ENCODE results near the gene FZD7.

The FZD7 gene

DNA sequence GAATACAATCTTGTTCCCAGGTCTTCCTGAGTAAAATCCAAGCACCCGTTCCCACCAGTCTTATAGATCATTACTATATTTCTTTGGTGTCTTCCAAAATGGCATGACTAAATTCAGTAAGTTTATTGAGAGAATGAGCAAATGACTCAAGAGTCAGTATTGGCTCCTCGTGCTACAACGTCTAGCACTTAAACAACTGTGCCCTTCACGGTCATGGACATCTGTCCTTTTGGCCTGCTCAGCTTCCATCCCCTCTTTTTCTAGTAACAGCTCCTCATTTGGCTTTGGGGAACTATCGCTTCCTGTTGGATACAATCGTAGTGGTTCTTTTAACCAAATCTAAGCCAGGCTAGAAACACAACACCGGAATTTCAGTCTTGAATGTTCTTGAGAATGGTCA, 24.1 kb upstream of the FZD7 start:
- DNase-seq (ENCODE audit: low spot score): no peak
- H3K27ac ChIP-seq: no peak overlapping the region
- H3K4me3 ChIP-seq: no peak overlapping the region
- TF ChIP-seq CTCF (IDR thresholded peaks at IDR 0.05): no peak

DNA sequence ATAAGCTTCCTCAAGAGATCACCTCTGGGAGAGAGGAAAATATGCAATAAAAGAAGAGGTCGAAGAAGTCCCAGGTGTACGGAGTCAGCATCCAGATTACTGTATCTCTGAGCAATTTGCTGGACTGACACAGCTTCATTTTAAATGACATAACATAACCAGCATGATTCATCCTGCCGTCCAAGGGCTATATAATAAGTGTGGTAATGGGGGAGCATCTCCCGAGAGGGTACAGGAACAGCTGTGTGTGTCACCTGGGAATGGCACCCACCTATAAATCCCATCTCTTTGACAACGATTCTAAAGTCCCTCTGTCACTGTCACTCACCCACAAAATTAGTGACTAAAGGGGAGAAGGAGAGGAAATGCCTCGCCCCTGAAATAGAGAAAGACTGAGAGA, 19.3 kb upstream of the FZD7 start:
- DNase-seq (ENCODE audit: low spot score): no peak
- no peak for TF ChIP-seq CTCF (IDR thresholded peaks at IDR 0.05)
- H3K4me3 ChIP-seq: no peak overlapping the region
- no peak overlapping the region for H3K27ac ChIP-seq

DNA sequence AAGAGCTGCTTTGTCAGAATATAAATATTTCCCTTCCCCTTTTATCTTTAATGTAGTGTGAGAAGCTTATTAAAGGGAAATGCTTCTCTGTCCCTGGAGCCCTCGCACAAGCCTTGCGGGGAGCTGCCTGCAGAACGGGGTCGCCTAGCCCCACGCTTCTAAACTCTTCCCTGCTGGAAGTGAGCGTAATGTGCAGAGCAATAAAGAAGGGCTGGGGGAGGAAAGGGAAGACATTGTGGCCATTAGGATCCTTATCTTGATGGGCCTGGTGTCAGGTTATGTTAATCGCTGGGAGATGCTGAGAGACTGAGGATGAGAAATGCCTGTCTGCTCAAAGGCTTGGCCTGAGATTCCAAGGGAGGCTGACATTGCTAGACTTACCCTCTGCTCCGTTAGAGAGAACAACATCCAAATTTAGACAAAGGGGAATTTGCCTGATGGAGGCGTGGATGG, 18.9 kb upstream of the FZD7 start:
- no peak overlapping the region for H3K4me3 ChIP-seq
- no peak for DNase-seq (ENCODE audit: low spot score)
- H3K27ac ChIP-seq: no peak overlapping the region
- TF ChIP-seq CTCF (IDR thresholded peaks at IDR 0.05): no peak

DNA sequence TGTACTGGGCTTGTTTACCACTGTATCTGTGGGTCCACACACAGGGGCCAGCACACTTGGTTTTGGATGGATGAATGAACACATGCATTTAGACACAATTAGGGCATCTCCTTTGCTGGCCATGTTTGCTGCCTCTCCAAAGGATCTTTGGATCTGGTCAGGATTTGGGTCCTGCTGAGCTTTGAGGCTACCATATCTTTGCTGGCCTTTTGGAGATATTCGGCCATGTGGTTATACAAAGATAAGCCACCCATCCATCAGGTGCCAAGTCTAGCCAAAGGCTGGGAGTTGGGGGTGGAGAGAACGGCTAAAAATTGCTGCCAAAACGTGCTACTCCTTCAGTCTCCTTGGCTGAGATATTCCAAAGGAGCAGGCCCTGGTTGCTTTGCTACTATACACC, 18.2 kb upstream of the FZD7 start:
- Histone ChIP-seq H3K27ac (no peak overlapping the region), H3K4me3 (no peak overlapping the region)
- no peak for TF ChIP-seq CTCF (IDR thresholded peaks at IDR 0.05)
- no peak for DNase-seq (ENCODE audit: low spot score)

GRCh38 chr2:202016579-202017227, 17.0 kb upstream of the FZD7 start:
- no peak for TF ChIP-seq CTCF (IDR thresholded peaks at IDR 0.05)
- no peak overlapping the region for H3K4me3 ChIP-seq
- H3K27ac ChIP-seq: no peak overlapping the region
- no peak for DNase-seq (ENCODE audit: low spot score)

DNA sequence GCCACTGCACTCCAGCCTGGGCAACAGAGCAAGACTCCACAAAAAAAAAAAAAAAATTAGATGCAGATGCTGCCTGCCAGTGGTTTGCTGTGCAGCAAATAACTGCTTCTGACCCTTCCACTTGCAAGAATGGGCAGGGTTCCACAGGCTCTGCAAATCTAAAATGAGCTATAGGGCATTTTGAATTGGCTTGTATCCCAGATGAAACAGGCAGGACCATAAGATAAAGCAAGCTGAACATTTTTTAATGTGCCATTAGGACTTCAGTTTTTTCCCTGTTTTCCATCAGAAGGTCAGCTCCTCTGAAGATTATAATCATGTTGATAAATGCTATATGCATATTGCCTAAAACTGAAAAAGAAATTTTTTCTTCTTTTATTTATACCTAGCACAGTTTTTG, 15.7 kb upstream of the FZD7 start:
- Histone ChIP-seq H3K4me3 (no peak overlapping the region), H3K27ac (no peak overlapping the region)
- TF ChIP-seq CTCF (IDR thresholded peaks at IDR 0.05): no peak
- no peak for DNase-seq (ENCODE audit: low spot score)

GRCh38 chr2:202018950-202019349, 14.7 kb upstream of the FZD7 start:
- no peak for DNase-seq (ENCODE audit: low spot score)
- TF ChIP-seq CTCF (IDR thresholded peaks at IDR 0.05): no peak
- no peak overlapping the region for H3K27ac ChIP-seq
- no peak overlapping the region for H3K4me3 ChIP-seq

Measured in coronary artery (tissue), 2 donors.